PC-3 (cell line): ENCODE measurements around the gene ZNF524.

Experiments used
- EZH2 ChIP-seq: fragments of 300-600 bp; sonication (generic); IDR thresholded peaks from one replicate; pipeline ENCODE4 v1.6.1; 2017; ENCODE audit warnings: antibody characterized with exemption, mild to moderate bottlenecking, low read length; ENCODE audit not compliant: unreplicated experiment
- EZH2phosphoT487 ChIP-seq: fragments of 300-600 bp; sonication (generic); IDR thresholded peaks from 2 replicates; pipeline ENCODE4 v1.6.1; 2018; ENCODE audit warnings: mild to moderate bottlenecking, antibody characterized with exemption, low read length, borderline replicate concordance
- TF ChIP-seq, protein P1 (sequence below): fragments of 300-600 bp; sonication (generic); conservative IDR thresholded peaks from 2 replicates; pipeline ENCODE4 v1.5.1; 2017; ENCODE audit warnings: antibody characterized with exemption, low read depth, mild to moderate bottlenecking, low read length

DNA sequence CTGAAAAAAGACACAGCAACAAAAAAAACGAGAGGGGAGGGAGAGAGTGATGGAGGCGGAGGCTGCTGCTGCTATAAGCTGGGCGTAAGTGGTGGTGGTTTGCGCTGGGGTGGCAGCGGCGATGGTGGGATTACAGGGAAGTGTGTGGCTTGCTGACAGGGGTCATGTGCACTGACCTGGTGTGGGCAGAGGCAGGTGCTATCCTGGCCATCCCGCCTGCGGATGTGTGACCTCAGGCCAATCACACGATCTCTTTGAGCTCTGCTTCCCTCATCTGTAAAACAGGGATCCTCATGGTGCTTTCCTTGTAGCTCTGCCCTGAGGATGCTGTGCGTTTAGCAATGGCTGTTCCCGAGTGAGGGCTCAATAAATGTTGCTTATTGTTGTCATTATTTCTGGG lies 37.4 kb downstream of the ZNF524 start:
- TF ChIP-seq, protein P1, sequence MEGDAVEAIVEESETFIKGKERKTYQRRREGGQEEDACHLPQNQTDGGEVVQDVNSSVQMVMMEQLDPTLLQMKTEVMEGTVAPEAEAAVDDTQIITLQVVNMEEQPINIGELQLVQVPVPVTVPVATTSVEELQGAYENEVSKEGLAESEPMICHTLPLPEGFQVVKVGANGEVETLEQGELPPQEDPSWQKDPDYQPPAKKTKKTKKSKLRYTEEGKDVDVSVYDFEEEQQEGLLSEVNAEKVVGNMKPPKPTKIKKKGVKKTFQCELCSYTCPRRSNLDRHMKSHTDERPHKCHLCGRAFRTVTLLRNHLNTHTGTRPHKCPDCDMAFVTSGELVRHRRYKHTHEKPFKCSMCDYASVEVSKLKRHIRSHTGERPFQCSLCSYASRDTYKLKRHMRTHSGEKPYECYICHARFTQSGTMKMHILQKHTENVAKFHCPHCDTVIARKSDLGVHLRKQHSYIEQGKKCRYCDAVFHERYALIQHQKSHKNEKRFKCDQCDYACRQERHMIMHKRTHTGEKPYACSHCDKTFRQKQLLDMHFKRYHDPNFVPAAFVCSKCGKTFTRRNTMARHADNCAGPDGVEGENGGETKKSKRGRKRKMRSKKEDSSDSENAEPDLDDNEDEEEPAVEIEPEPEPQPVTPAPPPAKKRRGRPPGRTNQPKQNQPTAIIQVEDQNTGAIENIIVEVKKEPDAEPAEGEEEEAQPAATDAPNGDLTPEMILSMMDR = no peak
- TF ChIP-seq EZH2 (no peak), EZH2phosphoT487 (no peak)
